GM12864 (cell line): ENCODE data around the gene DOP1B.
A peak's percentile ranks its signal among the peaks of the same experiment; 100 is the strongest.

Source experiments
- DNase-seq: peaks from one replicate; pipeline ENCODE4 v3.0.0-alpha.2; 2011; ENCODE audit warnings: low read depth
- H3K4me3 ChIP-seq: 2 replicates; pipeline ENCODE4 v1.5.1; 2011; ENCODE audit warnings: mild to moderate bottlenecking, low read depth, low read length, control low read depth
- CTCF ChIP-seq: IDR thresholded peaks from 2 replicates; pipeline ENCODE4 v1.5.1; 2011; ENCODE audit warnings: low read depth, mild to moderate bottlenecking, moderate library complexity, low read length, control low read depth, inconsistent platforms; ENCODE audit errors: missing control alignments

Gene DOP1B

DNA sequence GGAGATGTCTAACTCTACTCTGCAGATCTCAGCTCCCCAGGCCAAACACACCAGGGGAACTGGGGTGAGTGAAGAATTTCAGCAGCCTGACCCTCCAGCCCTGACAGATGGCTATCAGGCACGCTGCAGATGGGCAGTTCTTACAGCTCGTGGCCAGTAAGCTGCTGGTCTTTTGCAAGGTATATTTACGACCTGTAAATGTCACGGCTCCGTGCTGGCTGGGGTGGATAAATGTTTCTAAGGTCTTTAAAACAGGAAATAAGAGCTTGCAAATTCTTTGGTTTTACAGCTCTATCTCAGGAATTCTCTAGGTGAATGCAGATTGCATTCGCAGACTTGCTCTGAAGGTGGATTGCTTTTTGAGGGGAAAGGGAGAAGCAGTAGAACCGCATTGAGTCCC, 10.1 kb downstream of the DOP1B start:
- no peak for DNase-seq
- no peak for TF ChIP-seq CTCF
- H3K4me3 ChIP-seq, result no peak overlapping the region

DNA sequence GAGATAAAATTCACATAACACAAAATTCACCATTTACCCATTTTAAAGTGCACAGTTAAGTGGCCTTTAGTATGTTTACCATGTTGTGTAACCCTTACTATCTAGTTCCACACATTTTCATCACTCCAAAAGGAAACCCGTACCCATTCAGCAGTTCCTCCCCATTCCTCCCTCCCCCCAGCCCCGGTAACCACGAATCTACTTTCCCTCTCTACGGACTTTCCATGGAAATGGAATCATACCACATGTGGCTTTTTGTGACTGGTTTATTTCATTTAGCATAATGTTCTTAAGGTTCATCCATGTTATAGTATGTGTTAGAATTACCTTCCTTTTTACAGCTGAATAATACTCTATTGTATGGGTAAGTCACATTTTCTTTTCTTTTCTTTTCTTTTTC, 10.9 kb downstream of the DOP1B start:
- TF ChIP-seq CTCF, result no peak
- H3K4me3 ChIP-seq, result no peak overlapping the region
- DNase-seq, result no peak

GRCh38 chr21:36169470-36170128, 13.0 kb downstream of the DOP1B start:
- DNase-seq, result no peak
- H3K4me3 ChIP-seq, result no peak overlapping the region
- TF ChIP-seq CTCF, result peak; percentile 30

DNA sequence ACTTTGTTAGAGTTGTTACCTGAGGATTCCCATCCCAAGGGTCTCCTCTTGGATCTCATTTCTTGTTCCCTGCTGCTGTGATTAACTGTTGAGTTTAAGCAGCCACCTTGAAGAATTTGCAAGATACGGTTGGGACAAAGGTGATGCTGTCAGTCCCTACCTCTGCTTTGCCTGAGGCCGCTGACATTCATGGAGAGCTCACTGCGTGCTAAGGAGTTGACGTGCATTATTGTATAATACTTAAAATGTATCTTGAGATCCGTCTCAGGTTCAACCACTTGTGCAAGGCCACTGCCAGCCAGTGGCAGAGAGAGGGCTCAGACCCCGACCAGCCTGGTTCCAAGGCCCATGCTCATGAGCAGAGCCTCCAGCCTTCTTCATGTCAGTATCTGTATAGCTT, 14.2 kb downstream of the DOP1B start:
- DNase-seq, result no peak
- H3K4me3 ChIP-seq, result no peak overlapping the region
- no peak for TF ChIP-seq CTCF

DNA sequence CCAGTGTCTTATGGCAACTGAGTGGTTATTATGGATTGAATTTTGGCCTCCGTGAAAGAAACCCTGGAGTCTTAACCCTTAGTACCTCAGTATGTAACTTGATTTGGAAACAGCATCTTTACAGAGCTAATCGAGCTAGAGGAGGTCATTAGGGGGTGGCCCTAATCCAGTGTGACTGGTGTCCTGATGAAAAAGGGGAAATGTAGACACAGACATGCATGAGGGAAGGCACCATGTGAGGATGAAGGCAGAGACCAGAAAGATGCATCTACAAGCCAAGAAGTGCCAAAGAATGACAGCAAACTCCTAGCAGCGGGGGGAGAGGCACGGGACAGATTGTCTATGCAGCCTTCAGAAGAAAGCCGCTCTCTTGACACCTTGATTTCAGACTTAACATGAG, 14.7 kb downstream of the DOP1B start:
- DNase-seq, result no peak
- TF ChIP-seq CTCF, result no peak
- H3K4me3 ChIP-seq, result no peak overlapping the region

DNA sequence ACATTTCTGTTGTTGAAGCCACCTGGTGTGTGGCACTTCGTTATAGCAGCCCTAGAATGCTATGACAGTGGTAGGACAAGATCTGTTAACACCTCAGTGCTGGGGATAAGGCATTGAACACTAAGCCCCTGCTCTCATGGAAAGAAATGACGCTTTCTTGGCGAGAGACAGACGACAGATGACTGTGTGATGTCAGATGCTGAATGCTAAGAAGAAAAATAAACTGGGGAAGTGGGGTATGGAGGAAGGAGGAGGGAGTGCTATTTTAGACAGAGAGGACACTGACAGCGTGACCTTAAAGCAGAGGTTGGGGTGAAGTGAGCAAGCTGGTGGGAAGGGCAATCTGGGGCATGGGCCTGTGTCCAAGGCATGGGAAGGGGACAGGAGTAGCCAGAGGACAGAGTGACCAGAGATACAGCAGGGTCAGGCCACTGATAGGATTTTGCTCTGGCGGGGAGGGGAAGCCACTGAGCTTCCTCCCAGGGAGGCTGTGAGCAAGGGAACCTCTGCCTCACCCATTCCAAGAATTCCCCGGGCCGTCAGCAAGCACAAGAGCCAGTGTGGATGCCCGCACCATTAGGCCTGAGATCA, 15.2 kb downstream of the DOP1B start:
- no peak for DNase-seq
- H3K4me3 ChIP-seq, result no peak overlapping the region
- TF ChIP-seq CTCF, result no peak

- H3K4me3 ChIP-seq, result no peak overlapping the region
- no peak for DNase-seq
- no peak for TF ChIP-seq CTCF
These were observed 18.2 kb downstream of the DOP1B start for GRCh38 chr21:36174780-36175179.
